Kidney glomerular epithelial cell (primary cell): Measurements from ENCODE around the gene NETO1.

Experiments
- DNase-seq: peaks from one replicate; lab custom pipeline; 2025; lab: John Stamatoyannopoulos, UW

Gene NETO1, protein sequence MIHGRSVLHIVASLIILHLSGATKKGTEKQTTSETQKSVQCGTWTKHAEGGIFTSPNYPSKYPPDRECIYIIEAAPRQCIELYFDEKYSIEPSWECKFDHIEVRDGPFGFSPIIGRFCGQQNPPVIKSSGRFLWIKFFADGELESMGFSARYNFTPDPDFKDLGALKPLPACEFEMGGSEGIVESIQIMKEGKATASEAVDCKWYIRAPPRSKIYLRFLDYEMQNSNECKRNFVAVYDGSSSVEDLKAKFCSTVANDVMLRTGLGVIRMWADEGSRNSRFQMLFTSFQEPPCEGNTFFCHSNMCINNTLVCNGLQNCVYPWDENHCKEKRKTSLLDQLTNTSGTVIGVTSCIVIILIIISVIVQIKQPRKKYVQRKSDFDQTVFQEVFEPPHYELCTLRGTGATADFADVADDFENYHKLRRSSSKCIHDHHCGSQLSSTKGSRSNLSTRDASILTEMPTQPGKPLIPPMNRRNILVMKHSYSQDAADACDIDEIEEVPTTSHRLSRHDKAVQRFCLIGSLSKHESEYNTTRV

DNA sequence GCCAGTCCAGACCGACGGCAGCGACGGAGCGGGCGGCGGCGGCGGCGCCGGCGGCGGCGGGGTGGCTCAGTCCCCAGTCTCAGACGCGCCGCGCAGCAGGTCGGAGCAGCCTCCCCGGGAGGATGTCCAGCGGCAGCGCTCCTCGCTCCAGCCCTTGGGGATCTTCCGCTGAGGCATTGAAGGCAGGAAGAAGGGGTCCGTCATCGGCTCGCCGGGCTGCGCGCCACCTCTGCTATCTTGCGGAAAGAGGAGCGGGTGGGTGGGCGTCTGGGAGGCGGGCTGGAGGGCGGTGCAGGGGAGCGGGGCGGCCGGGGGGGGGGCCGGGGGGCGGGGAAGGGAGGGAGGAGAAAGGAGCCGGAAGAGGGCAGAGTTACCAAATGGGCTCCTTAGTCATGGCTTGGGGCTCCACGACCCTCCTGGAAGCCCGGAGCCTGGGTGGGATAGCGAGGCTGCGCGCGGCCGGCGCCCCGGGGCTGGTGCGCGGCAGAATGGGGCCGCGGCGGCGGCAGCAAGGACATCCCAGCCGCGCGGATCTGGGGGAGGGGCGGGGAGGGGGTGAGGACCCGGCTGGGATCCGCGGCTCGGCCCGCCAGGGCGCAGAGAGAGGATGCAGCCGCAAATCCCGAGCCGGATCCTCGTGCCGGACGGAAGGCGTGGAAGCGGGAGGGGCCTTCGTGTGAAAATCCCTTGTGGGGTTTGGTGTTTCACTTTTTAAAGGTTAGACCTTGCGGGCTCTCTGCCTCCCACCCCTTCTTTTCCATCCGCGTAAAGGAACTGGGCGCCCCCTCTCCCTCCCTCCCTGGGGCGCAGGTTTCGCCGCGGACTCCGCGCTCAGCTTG is at the start of gene NETO1:
Gene NETO1 (minus strand): TSS at position 242 of the 839 bp plus-strand sequence. CDS start 696 bp downstream, outside the sequence.
- peak; percentile 26 for DNase-seq

DNA sequence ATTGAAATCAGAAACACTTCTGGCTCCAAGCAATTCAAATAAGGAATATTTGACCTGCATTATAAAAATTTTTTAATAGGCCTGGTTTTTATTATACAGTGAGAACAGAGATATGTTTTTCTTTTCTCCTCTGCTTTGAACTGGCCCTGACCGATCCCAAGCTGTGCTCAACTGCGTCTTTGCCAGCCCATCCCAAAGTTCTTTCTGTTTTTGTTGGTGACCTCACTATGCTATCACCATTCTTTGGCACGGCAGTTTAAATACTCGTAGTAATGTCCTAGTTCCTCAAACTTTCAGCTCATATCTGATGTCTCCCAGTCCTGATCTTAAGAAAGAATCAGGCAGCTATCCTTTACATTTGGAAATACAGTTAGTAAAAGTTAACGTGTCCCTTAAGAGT is 42.3 kb upstream of the NETO1 start:
- no peak for DNase-seq

DNA sequence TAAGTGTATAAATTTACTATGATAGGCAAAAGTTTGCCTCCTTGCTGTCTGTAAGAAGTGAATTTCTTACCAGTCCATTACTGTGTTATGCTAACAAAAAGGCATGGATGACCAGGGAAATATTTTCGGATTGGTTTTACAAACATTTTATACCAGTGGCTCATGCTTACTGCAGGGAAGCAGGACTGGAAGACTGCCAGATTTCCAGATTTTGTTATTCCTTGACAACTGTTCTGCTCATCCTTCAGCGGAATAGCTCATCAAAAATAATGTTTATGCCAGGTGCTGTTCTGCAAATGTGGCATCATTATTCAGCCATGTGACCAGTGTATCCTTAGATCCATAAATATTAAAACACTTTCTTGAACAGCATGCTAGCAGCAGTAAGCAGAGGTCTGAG is 40.4 kb upstream of the NETO1 start:
- no peak for DNase-seq

DNA sequence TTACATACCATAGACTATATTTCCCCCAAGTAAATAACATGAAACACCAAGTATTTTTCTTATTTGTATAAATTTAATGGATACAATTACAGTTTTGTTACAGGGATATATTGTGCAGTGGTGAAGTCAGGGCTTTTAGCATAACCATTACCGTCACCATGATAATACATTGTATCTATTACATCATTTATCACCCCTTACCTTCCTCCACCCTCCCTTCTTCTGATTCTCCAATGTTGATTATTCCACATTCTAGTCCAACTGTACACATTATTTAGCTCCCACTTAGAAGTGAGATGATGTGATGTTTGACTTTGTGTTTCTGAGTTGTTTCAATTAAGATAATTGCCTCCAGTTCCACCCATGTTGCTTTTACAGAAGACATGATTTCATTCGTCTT is 35.2 kb upstream of the NETO1 start:
- DNase-seq: no peak

DNA sequence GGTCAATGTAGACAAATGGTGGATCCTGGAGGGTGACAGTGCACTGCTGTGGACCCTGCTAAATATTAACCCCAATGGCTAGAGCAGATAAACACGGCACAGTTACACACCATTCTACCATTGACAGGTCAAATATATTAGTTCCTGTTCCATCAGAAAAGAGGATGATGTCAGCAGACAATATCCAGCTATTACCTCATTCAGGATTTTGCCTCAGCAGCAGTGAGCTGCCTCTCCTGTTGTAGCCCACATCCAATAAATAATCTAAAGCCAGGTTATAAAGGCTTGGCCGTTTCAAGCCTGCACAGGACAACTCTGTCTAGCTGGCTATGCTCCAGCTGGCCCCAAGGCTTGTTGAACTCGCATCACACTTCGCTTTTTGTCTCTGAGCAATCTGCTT is 31.6 kb upstream of the NETO1 start:
- DNase-seq: no peak

DNA sequence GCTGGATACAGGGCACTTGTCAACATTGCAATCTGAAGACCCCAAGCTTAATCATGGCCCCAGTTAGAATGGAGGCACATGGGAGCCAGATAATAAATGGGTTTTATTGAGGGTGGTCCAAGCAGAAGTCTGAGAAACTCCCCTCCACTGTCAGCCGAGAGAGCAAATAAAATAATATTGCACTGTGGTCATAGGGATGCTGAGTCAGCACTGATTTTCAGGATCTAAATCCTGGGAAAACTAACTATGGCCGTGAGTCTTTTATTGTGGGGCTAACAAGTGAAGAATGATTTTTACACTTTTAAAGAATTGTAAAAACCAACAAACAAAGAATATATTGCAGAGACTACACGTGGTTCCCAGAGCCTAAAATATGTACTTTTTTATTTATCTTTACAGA is 31.1 kb upstream of the NETO1 start:
- DNase-seq: no peak

DNA sequence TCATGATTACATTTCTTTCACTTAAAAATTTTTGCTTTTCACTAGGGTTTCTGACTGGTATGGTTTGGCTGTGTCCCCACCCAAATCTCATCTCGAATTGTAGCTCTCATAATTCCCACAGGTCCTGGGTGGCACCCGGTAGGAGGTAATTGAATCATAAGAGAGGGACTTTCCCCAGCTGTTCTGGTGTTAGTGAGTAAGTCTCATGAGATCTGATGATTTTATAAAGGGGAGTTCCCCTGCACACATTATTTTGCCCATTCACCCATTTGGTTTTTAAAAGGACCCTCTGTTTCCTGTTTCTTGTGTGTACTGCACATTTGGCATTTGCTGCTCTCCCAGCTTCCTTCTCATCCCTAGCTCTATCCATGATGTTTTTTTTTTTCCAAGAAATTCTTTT is 27.8 kb upstream of the NETO1 start:
- DNase-seq: peak; percentile 69

DNA sequence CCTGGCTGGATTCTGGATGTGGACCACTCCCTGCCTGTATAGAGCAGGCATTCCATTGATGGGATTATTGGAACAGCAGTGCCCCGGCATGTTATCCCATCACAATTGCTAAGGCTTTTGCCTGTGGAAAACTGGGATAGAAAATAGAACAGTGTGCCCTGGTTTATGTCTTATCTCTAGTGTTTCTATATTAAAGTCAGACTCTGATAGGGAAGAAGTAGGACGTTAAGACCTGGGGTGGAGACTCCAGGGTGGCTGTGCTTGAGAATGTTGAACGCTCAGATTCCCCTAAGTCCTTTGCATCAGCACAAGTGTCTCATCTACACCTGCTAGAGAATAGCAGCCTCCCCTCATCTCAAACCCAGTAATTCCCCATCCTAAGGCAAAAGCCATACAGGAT is 10.8 kb upstream of the NETO1 start:
- DNase-seq: no peak

DNA sequence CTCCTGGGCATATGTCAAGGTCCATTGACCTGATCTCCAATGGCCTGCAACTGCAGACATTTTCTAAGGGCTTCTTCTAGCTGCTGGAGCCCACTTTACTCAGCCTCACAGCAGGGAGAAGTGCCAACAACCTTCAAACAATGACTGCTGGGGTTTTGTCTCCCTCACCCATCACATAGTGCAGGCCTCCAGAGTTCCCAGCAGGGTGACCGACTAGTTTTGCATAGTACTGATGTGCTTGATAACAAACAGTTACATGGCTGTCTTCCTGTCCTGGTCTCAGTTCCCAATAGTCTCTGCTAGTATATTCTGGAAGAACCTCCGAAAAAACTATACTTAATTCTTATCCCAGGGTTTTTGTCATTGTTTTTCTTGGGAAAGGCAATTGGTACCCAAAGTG is 10.4 kb upstream of the NETO1 start:
- DNase-seq: no peak

DNA sequence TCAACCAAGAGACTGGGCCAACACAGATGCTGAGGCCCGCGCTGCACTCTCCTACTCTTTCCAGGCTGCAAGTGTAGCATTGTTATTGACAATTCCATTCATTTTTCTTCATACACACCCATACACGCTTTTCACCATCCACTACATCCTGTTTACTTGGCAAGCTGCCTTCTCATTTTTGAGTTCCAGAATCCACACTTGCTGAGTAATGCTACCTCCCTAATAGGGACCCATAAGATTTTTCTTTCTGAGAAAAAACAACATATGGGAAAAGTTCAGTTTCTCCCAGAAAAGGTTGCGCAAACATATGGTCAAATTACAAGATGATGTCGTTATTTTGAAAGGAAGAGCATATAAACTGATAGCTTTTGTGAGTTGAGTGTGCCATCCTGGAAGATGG is 3.3 kb upstream of the NETO1 start:
- DNase-seq: peak; percentile 12

DNA sequence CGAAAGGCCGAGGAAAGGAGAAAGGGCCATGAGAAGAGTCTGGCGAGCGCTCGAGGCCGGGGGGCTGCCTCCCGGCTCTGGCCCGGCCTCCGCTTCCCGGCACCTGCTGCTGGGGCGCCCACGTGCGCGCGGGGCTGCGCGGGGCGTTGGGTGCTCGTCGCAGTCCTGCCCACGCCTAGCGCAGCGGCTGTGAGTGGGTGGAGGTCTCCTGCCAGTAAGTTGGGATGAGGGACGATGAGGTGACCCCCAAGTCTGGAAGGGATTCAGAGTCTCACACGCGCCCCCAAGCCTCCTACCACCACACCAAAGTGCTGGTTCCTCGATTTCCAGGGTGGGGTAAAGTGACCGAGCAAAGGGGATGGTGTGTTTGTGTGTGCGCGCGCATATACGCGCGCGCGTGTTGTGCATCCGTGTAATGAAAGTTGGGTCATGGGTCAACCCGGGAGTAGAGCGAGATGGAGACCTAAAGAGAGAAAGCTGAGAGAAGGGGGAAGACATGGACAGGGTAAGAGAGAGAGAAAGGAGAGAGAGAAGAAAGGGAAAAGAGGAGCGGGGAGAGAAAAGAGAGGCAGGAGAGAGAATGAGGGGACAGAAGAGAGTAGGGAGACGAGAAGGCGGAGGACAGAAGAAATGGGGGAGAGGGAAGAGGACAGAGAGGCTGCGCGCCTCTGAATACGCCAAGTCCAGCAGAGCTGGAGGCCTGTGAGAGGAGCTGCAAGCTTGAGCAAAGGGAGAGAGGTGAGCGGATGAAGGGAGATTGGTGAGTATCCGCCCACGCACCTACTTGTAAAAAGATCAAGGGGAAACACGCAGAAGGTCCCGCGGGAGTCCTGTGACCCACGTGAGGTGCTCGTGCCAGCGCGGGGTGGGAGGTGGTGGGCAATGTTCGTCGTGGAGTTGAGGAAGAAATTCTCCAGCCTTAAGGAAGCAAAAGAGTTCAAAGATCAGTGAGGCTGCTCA is 1.7 kb upstream of the NETO1 start:
- DNase-seq: no peak

DNA sequence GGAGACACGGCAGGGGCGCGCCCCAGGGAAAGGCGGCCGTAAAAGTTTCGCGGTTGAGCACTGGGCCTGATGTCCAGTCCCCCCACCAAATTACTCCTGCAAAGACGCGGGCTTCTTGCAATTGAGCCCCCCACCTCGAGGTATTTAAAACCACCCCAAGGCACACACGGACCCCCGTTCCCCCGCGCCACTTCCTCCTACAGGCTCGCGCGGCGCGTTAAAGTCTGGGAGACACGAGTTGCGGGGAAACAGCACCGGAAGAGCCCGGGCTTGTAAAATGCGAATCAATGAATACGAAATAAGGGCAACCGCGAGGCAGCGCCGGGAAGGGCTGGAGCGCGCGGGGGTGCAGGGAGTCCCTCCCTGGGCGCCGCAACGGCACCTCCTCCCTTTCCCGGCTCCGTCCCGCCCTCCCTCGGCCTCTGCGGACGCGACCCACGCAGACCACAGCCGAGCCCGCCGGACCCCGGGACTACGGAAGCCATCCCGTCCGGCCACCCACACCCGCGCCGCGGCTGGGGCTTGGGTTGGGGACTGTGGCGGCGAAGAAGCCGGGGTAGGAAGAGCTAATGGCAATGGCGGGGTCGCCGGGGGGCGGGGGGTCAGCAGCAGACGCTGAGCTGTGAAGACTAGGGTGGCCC is 918 bp upstream of the NETO1 start:
- peak; percentile 24 for DNase-seq

DNA sequence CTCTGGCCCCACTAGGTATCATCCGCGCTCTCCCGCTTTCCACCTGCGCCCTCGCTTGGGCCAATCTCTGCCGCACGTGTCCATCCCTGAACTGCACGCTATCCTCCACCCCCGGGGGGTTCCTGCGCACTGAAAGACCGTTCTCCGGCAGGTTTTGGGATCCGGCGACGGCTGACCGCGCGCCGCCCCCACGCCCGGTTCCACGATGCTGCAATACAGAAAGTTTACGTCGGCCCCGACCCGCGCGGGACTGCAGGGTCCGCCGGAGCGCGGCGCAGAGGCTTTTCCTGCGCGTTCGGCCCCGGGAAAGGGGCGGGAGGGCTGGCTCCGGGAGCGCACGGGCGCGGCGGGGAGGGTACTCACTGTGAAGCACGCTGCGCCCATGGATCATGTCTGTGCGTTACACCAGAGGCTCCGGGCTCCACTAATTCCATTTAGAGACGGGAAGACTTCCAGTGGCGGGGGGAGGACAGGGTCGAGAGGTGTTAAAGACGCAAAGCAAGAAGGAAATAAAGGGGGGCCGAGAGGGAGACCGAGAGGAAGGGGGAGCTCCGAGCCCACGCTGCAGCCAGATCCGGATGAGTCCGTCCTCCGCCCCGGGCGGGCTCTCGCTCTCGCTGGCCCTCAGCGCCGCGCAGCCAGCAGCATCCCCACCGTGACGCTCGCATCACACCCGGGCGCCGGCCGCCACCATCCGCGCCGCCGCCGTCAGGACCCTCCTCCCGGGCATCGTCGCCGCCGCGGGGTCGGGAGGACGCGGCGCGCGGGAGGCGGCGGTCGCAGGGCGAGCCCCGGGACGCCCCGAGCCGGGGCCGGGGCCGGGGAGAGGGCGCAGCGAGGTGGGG is 664 bp downstream of the NETO1 start:
- DNase-seq: peak; percentile 40

DNA sequence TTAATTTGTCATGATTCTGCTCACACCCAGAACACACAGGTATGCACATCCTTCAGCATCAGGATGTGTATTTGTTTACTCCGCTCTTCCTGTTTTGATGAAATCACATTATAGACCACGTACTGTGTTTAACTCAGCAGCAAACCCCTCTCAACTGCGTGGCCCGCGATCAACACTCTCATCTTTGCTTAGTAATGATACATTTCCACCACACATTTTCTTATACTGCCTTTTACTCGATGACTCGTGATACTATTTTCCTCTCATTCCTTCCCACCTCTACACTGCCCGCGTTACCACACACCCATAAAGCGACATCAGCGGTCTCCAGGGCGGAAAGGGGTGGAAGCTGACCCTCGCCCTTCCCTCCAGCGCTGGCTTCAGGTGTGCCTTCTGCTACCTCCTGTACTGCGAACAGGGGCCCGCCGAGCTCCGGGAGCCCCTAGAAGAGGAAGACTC is 1.3 kb downstream of the NETO1 start:
- DNase-seq: peak; percentile 40

DNA sequence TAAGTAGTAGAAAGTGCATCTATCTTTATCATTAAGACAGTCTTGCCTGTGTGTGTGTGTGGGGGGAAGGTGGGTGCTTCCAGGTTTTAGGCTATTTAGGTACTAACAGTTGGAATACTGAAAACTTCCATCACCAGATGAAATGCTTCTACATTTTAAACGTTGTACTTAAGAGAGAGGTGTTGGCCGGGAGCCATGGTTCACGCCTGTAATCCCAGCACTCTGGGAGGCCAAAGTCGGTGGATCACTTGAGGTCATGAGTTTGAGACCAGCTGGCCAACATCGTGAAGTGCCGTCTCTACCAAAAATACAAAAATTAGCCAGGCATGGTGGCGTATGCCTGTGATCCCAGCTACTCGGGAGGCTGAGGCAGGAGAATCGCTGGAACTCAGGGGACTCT is 4.0 kb downstream of the NETO1 start:
- no peak for DNase-seq

DNA sequence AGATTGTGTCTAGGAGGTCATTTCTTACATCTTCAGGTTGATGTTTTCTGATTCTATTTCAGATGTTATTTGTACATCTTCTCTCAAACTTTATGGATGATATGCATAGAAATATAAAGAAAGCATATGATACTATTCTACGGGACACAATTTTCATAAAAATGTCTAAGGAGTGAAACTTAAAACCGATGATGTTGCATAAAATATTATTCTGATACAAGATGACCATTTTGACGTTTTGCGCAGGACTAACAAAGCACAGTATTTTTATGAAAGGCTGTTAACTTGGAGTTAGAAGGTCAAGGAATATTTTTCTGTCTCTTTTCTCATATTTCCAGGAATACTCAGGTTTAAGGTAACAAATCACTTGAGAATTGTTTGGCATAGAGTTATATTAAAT is 8.7 kb downstream of the NETO1 start:
- no peak for DNase-seq

DNA sequence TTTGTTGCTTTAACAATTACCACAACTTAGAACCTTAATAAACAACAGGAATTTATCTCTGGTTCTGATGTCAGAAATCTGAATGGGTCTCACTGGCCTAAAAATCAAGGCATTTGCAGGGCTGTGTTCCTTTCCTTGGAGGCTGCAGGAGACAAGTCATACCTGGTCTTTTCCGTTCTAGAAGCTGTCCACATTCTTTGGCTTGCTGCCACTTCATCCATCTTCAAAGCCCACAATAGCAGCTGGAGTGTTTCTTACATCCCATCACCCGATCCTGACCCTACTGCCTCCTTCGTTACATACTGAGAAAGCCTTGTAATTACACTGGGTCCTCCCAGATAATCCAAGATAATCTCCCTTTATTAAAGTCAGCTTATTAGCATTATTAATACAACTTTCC is 18.1 kb downstream of the NETO1 start:
- DNase-seq: no peak

DNA sequence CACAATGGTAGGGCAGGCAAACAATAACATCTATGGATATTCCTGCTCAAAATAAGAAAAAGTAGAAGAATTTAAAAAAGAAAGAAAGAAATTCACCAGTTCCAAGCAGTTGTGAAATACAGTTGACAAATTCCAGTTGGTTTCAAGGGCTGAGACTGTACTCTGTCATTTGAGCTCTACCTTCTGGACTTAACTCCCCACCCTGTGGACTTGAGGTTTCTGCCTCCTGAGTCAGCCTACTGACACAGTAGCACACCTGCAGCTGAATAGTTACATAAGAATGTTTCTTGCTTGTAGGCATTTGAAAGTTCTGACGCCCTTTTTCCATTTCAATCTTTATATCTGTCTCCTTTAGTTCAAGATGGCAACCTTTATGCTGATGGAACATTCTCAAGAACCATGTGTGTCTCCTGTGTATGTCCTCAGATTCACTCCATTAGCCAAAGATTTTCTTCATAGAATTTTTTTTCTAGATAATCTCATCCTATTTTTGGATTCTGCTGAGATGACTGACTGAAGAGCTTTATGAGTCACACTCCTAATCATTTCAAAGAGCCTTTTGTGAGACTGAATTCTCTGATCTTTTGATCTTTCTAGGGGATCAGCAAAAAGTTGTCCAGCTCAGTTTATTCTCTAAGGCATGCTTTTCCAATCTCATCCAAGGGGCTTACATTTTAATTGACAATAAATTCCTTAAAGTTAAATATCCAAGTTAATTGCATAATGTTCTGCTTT is 19.1 kb downstream of the NETO1 start:
- DNase-seq: no peak

DNA sequence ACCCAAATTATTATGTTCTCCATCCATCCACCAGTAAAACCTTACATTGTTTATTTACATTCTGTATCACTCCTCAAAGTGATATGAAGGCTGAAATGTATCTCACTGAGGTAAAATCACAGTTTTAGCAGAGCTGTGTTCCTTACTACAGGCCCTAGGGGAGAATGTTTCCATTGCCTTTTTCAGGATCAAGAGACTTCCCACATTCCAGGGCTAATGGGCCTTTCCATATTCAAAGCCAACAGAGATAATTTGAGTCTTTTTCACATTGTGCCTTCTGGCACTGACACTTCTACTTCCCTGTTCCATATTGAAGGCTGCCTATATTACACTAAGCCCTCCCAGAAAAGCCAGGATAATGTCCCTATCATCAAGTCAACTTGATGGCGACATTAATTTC is 20.0 kb downstream of the NETO1 start:
- DNase-seq: no peak
